SK-N-MC (cell line): ENCODE results near the gene CFAP69.
"Not testable (repeated sequence)": the region's sequence is repeated elsewhere in the genome, so short reads cannot be mapped to it uniquely, and the experiment has no call there.

Source experiments
- EZH2 ChIP-seq: fragments of 200-600 bp; sonication (generic); IDR thresholded peaks from one replicate; pipeline ENCODE4 v1.6.1; 2017; ENCODE audit warnings: antibody characterized with exemption
- POLR2AphosphoS5 ChIP-seq: IDR thresholded peaks from 2 replicates; pipeline ENCODE4 v1.6.1; 2012; ENCODE audit warnings: mild to moderate bottlenecking, low read depth, low read length, borderline replicate concordance

GRCh38 chr7:90334926-90335325 is 90.0 kb downstream of the CFAP69 start:
- not testable (repeated sequence) for TF ChIP-seq POLR2AphosphoS5, EZH2
